Erythroblast (primary cell): ENCODE results near the gene BCKDHB.

Experiments
- GATA1 ChIP-seq: IDR thresholded peaks from 2 replicates; pipeline ENCODE4 v1.6.1; 2011; ENCODE audit warnings: low read depth, mild to moderate bottlenecking, control low read depth, low read length, moderate library complexity
- POLR2A ChIP-seq: IDR thresholded peaks from 2 replicates; pipeline ENCODE4 v1.6.1; 2011; ENCODE audit warnings: mild to moderate bottlenecking, low read length

GRCh38 chr6:80165819-80166218, 59.3 kb downstream of the BCKDHB start:
- TF ChIP-seq POLR2A (no peak), GATA1 (no peak)
